Measurements from ENCODE around the gene DYNC1LI1.

- no peak for TF ChIP-seq CTCF (IDR thresholded peaks at IDR 0.05)
- no peak for TF ChIP-seq POLR2A (IDR thresholded peaks at IDR 0.05)
These were observed 25.4 kb downstream of the DYNC1LI1 start for GRCh38 chr3:32545305-32545704.

Measured in lower leg skin (tissue), 3 donors.